ENCODE data around the gene TCF3. TPM values are rescaled to one million over a fixed set of nuclear protein-coding genes. Genes with fewer than 3 reads are reported as not detected.

Gene TCF3
- total RNA-seq, result 53.7 and 54.7 TPM in 2 replicates
- polyA plus RNA-seq, result 39.3 and 53.4 TPM in 2 replicates
- polyA plus RNA-seq (2012), result 59.6 and 94.3 TPM in 2 replicates
- polyA minus RNA-seq (ENCODE audit: low replicate concordance), result 41.3 and 42.2 TPM in 2 replicates

- H3K9me3 ChIP-seq (ENCODE audit: control insufficient read depth, insufficient read depth, low read depth, low read length), result no peaks in the 10 kb centered on the region
- peak within 1 kb of the TSS; percentile 93 for H2AFZ ChIP-seq (ENCODE audit: low read length)
- H3K4me1 ChIP-seq (ENCODE audit: control insufficient read depth, extremely low read depth, insufficient read depth, low read length), result peaks cover 3% of the 10 kb centered on the region
- H3K27ac ChIP-seq (ENCODE audit: insufficient read depth, low read length), result peak within 1 kb of the TSS; percentile 100
- DNase-seq (ENCODE audit: low read depth in 2 of 2), result peak; percentile 99 to 100
- no peaks in the 10 kb centered on the region for H3K27me3 ChIP-seq (ENCODE audit: control insufficient read depth, insufficient read depth, low read length)
- H3K4me3 ChIP-seq (replicated peaks in 1 of 4; ENCODE audit: control extremely low read depth in 1 of 4, insufficient read depth in 1 of 4, low read depth in 3 of 4, low read length in 4 of 4), result peak within 1 kb of the TSS; percentile 65 to 86 (median 82)
- peak within 1 kb of the TSS; percentile 89 for H3K4me2 ChIP-seq (ENCODE audit: extremely low read depth, insufficient read depth, low read length)
- TF ChIP-seq EZH2 (IDR thresholded peaks at IDR 0.05; ENCODE audit: low read length, missing control alignments) (no peak), CTCF (conservative IDR thresholded peaks at IDR 0.05 in 1 of 2, IDR thresholded peaks at IDR 0.05 in 1 of 2; ENCODE audit: low read depth in 1 of 2, low read length in 2 of 2) (no peak)
- peaks cover under 1% of the 10 kb centered on the region for H3K36me3 ChIP-seq (ENCODE audit: control insufficient read depth, insufficient read depth, low read length)
- no peaks in the 10 kb centered on the region for H4K20me1 ChIP-seq (ENCODE audit: control insufficient read depth, extremely low read depth, insufficient read depth, low read length)
- H3K79me2 ChIP-seq (ENCODE audit: control insufficient read depth, insufficient read depth, low read length), result peaks cover 31% of the 10 kb centered on the region
- H3K9ac ChIP-seq (ENCODE audit: insufficient read depth, low read length), result peak within 1 kb of the TSS; percentile 100
These were observed at the start of gene TCF3 for GRCh38 chr19:1652471-1653299. Gene TCF3 (minus strand): TSS chr19:1652615. CDS start chr19:1650248, 2,367 bp downstream.

GRCh38 chr19:1700733-1701663 lies 48.6 kb upstream of the TCF3 start:
- H3K4me2 ChIP-seq (ENCODE audit: extremely low read depth, insufficient read depth, low read length), result no peak overlapping the region
- no peak overlapping the region for H3K9ac ChIP-seq (ENCODE audit: insufficient read depth, low read length)
- DNase-seq (ENCODE audit: low read depth in 2 of 2), result no peak
- no peaks in the 10 kb centered on the region for H3K36me3 ChIP-seq (ENCODE audit: control insufficient read depth, insufficient read depth, low read length)
- H3K4me3 ChIP-seq (replicated peaks in 1 of 4; ENCODE audit: control extremely low read depth in 1 of 4, insufficient read depth in 1 of 4, low read depth in 3 of 4, low read length in 4 of 4), result no peak overlapping the region
- no peaks in the 10 kb centered on the region for H3K4me1 ChIP-seq (ENCODE audit: control insufficient read depth, extremely low read depth, insufficient read depth, low read length)
- no peak for TF ChIP-seq CTCF (conservative IDR thresholded peaks at IDR 0.05 in 1 of 2, IDR thresholded peaks at IDR 0.05 in 1 of 2; ENCODE audit: low read depth in 1 of 2, low read length in 2 of 2)
- peak; percentile 60 for TF ChIP-seq EZH2 (IDR thresholded peaks at IDR 0.05; ENCODE audit: low read length, missing control alignments)
- H2AFZ ChIP-seq (ENCODE audit: low read length), result no peak overlapping the region
- no peaks in the 10 kb centered on the region for H4K20me1 ChIP-seq (ENCODE audit: control insufficient read depth, extremely low read depth, insufficient read depth, low read length)
- H3K27ac ChIP-seq (ENCODE audit: insufficient read depth, low read length), result no peak overlapping the region
- no peaks in the 10 kb centered on the region for H3K9me3 ChIP-seq (ENCODE audit: control insufficient read depth, insufficient read depth, low read depth, low read length)
- H3K27me3 ChIP-seq (ENCODE audit: control insufficient read depth, insufficient read depth, low read length), result peaks cover 16% of the 10 kb centered on the region
- no peaks in the 10 kb centered on the region for H3K79me2 ChIP-seq (ENCODE audit: control insufficient read depth, insufficient read depth, low read length)
